Measurements from ENCODE around the gene SPACDR.
A peak's percentile ranks its signal among the peaks of the same experiment; 100 is the strongest.

SPACDR gene

DNA sequence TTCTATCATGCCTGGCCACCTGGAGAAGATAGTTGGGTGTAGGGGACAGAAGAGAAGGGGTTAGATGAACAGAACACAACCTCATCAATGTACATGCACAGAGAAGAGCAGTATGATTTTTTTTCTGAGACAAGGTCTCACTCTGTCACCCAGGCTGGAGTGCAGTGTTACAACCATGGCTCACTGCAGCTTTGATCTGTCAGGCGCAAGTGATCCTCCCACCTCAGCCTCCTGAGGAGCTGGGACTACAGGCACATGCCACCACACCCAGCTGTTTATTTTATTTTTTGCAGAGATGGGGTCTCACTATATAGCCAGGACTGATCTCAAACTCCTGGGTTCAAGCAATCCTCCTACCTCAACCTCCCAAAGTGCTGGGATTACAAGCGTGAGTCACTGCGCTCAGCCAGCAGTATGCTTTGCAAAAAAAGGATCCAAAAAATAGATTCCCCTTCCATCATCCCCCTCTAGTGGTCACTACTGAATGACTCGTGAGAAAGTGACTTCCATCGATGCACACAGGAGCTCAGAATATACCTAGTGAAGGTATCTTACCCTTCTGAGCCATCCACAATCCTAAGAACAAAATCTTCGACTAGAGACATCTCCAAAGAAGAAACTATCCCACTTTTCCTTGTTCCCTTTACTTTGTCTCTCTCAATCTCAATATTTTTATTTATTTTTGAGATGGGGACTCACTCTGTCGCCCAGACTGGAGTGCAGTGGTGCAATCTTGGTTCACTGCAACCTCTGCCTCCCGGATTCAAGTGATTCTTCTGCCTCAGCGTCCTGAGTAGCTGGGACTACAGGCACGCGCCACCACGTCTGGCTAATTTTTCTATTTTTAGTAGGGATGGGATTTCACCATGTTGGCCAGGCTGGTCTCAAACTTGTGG is 56.5 kb downstream of the SPACDR start:
- DNase-seq, result peak; percentile 26

DNA sequence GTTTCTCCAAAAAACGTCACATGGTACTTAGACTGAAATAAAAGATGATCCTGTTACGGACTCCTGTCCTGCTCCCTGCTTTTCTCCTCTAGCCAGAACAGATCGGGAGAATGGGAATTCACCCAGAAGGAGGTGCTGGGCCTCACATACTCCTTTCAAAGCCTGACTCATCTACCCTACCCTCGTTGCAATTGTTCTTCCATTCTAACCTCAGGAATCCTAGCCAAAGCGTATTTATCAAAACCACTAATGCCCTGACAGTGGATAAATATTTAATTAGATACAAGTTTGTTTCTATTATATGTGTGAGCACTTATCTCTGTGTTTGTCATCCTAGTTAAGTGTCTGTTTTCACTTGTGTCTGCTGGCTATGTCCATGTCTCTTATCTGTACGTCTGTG is 57.3 kb downstream of the SPACDR start:
- DNase-seq, result no peak

Data from DMS 273 treated with DMSO at 0.1 percent for 48 hours (cell line).